RWPE1 (cell line): ENCODE measurements around the gene WHRN.

ENCODE experiments used
- CTCF ChIA-PET: fragments of 350-600 bp; sonication (Branson Sonifier 250); formaldehyde crosslinking; extraction: SDS; loops from one replicate; lab custom pipeline; 2021; lab: Yijun Ruan, JAX
- POLR2A ChIA-PET: fragments of 400-600 bp; formaldehyde crosslinking; extraction: SDS; loops from one replicate; lab custom pipeline; 2020; ENCODE audit warnings: antibody characterized with exemption; ENCODE audit not compliant: low non-redundant PET; lab: Yijun Ruan, JAX
- DNase-seq: peaks from one replicate; pipeline ENCODE4 v3.0.0; 2012; ENCODE audit warnings: low spot score
- H3K27ac ChIP-seq: fragments of 450-650 bp; 2 replicates; pipeline ENCODE4 v1.5.1; 2017
- TF ChIP-seq, protein P1 (sequence below): fragments of 450-650 bp; conservative IDR thresholded peaks from 2 replicates; pipeline ENCODE4 v1.5.1; 2017; ENCODE audit warnings: low read depth, mild to moderate bottlenecking

The WHRN gene

DNA sequence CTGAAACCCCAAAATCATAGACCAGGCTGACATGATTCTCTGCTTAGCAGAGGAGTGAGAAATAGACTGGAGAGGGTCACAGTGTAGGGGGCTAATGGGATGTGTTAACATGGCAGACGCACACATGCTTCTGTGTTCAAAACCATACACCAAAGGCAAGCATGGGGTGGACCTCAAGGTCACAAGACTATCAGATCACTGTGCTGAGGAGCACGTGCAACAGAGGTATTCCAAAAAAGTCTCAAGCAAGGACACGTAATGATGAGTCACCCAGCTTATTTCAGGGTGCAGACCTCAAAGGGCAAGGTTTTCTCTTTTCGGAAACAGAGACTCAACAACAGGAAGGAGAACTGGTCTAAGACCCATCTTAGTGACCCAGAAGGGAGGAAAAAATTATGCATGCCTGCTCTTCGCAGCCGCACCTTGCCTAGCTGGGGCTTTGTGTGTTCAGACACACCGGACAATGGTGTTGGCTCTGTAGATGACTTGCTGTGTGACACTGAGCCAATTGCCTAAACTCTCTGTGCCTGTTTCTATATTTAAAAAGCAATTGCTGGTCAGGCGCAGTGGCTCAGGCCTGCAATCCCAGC, 20.3 kb downstream of the WHRN start:
- DNase-seq: peak; percentile 94
- POLR2A ChIA-PET: interaction anchor here (1.0 kb wide), 1 partner anchor 103 kb away, joined by 3 read pairs; the partner anchor contains the start of gene ATP6V1G1
- CTCF ChIA-PET: interaction anchor here (0.5 to 1.1 kb wide), 7 partner anchors 11 to 215 kb away, joined by 3 to 5 read pairs (median 3); no protein-coding TSS in a partner anchor
- TF ChIP-seq, protein P1, sequence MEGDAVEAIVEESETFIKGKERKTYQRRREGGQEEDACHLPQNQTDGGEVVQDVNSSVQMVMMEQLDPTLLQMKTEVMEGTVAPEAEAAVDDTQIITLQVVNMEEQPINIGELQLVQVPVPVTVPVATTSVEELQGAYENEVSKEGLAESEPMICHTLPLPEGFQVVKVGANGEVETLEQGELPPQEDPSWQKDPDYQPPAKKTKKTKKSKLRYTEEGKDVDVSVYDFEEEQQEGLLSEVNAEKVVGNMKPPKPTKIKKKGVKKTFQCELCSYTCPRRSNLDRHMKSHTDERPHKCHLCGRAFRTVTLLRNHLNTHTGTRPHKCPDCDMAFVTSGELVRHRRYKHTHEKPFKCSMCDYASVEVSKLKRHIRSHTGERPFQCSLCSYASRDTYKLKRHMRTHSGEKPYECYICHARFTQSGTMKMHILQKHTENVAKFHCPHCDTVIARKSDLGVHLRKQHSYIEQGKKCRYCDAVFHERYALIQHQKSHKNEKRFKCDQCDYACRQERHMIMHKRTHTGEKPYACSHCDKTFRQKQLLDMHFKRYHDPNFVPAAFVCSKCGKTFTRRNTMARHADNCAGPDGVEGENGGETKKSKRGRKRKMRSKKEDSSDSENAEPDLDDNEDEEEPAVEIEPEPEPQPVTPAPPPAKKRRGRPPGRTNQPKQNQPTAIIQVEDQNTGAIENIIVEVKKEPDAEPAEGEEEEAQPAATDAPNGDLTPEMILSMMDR: no peak
- H3K27ac ChIP-seq: peak overlapping the region; percentile 75

GRCh38 chr9:114484215-114484853, 20.9 kb downstream of the WHRN start:
- ChIA-PET CTCF (interaction anchor here (0.5 to 1.1 kb wide), 6 partner anchors 10 to 215 kb away, joined by 3 to 5 read pairs (median 3); no protein-coding TSS in a partner anchor), POLR2A (interaction anchor here (1.0 kb wide), 1 partner anchor 103 kb away, joined by 3 read pairs; the partner anchor contains the start of gene ATP6V1G1)
- no peak for DNase-seq
- TF ChIP-seq, protein P1: no peak
- peak overlapping the region; percentile 7; the same call in 1 of the 2 replicates for H3K27ac ChIP-seq

DNA sequence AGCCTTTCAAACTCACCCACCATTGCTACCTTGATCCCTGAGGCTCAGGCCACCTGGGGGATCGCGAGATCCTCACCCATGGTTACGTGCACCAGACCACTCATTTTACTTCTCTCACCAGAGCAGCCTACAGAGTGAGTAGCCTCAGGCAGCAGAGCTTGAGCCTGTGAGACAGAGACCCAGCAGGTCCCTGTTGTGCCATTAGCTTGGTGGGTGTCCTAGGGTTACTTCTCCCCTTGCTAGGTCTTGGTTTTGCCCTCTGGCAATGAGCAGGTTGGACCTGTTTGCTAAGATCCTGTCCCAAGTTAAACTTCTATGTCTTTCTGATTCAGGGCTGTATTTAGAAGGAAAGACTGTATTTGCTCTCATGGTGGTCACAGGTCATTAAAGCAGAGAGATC, 21.8 kb downstream of the WHRN start:
- no peak for DNase-seq
- H3K27ac ChIP-seq: peak overlapping the region; percentile 7
- TF ChIP-seq, protein P1: no peak
- POLR2A ChIA-PET: no interaction called here
- CTCF ChIA-PET: interaction anchor here (0.8 kb wide), 1 partner anchor 78 kb away, joined by 3 read pairs; no protein-coding TSS in a partner anchor

- ChIA-PET POLR2A (no interaction called here), CTCF (no interaction called here)
- TF ChIP-seq, protein P1: no peak
- DNase-seq: no peak
- H3K27ac ChIP-seq: no peak overlapping the region
Observed at GRCh38 chr9:114482593-114482992, 22.7 kb downstream of the WHRN start.

GRCh38 chr9:114481789-114482188, 23.5 kb downstream of the WHRN start:
- TF ChIP-seq, protein P1: no peak
- H3K27ac ChIP-seq: peak overlapping the region; percentile 32
- ChIA-PET POLR2A (no interaction called here), CTCF (no interaction called here)
- DNase-seq: no peak

DNA sequence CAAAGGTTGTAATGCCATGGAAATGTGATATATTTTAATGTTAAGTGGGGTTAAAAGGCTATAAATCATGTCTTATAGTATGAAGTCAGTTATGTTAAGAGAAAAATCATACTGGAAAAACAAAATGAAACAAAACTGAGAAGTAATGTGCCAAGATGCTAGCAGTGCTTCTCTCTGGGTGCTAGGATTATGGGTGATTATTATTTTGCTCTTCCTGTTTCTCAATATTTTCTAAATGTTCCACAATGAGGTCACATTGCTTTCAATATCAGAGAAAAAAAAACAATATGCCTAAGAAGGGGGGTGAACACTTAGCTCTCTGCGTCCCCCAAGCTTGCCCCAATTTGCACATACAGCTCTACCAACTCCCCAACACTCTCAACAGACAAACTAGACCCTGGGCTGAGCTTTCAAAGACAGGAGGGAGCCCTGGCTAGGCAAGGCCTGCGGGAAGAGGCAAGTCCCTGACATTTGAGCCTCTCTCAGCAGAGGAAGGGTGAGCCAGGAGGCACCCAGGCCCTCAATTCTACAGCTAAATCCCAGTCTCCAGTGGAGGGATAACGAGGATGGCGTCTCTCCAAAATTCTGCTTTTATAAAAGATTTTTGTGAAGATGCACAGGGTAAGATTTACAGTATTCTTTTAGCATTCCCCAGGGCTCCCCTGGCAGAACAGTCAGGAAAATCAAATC, 24.4 kb downstream of the WHRN start:
- no peak for DNase-seq
- ChIA-PET POLR2A (no interaction called here), CTCF (interaction anchor here (1.2 kb wide), 1 partner anchor 173 kb away, joined by 6 read pairs; no protein-coding TSS in a partner anchor)
- TF ChIP-seq, protein P1: no peak
- H3K27ac ChIP-seq: peak overlapping the region; percentile 32
